NB4 (cell line): Measurements from ENCODE around the gene C10orf62.

Experiments
- CTCF ChIP-seq: IDR thresholded peaks from one replicate; pipeline ENCODE4 v1.5.1; 2012; ENCODE audit warnings: low read depth, low read length
- MAX ChIP-seq: IDR thresholded peaks from 2 replicates; pipeline ENCODE4 v1.6.1; 2011; ENCODE audit warnings: low read depth, low read length
- POLR2A ChIP-seq: IDR thresholded peaks from 2 replicates; pipeline ENCODE4 v1.6.1; 2011; ENCODE audit warnings: mild to moderate bottlenecking; ENCODE audit not compliant: insufficient read length; ENCODE audit errors: extremely low read depth

GRCh38 chr10:97542169-97543024 is 47.1 kb upstream of the C10orf62 start:
- no peak for TF ChIP-seq CTCF
- TF ChIP-seq MAX: no peak
- no peak for TF ChIP-seq POLR2A
